GM23338 (cell line): Measurements from ENCODE around the gene LRMDA. TPM values are rescaled to one million over a fixed set of nuclear protein-coding genes. Genes with fewer than 3 reads are reported as not detected.

Experiments
- ATAC-seq: fragments of 200-7000 bp; cut with Tn5 transposase; 3 replicates; pipeline ENCODE4 v1.9.1; 2020
- DNase-seq: peaks from one replicate; pipeline ENCODE4 v3.0.0-alpha.2; 2015; ENCODE audit warnings: low spot score
- H2AFZ ChIP-seq: fragments of 200-600 bp; sonication (generic); 2 replicates; pipeline ENCODE4 v1.8.0; 2016; ENCODE audit warnings: antibody characterized with exemption, mild to moderate bottlenecking, moderate library complexity
- H3F3A ChIP-seq: fragments of 200-600 bp; sonication (generic); replicated peaks from 2 replicates; pipeline ENCODE4 v1.8.0; 2017; ENCODE audit warnings: antibody characterized with exemption, mixed run types, low read depth
- H3K27ac ChIP-seq: fragments of 200-600 bp; sonication (generic); 2 replicates; pipeline ENCODE4 v1.6.1; 2016; ENCODE audit warnings: low read depth
- H3K27me3 ChIP-seq: fragments of 200-600 bp; sonication (generic); 2 replicates; pipeline ENCODE4 v1.8.0; 2016; ENCODE audit warnings: mild to moderate bottlenecking, mixed run types, moderate library complexity; ENCODE audit not compliant: insufficient read depth
- H3K36me3 ChIP-seq: fragments of 200-600 bp; sonication (generic); 2 replicates; pipeline ENCODE4 v1.8.0; 2016; ENCODE audit warnings: mild to moderate bottlenecking; ENCODE audit not compliant: insufficient read depth
- H3K4me1 ChIP-seq: fragments of 200-600 bp; sonication (generic); 2 replicates; pipeline ENCODE4 v1.8.0; 2016; ENCODE audit warnings: mild to moderate bottlenecking, moderate library complexity; ENCODE audit not compliant: insufficient read depth
- H3K4me2 ChIP-seq: fragments of 200-600 bp; sonication (generic); 2 replicates; pipeline ENCODE4 v1.7.1; 2017; ENCODE audit warnings: mixed run types
- H3K4me3 ChIP-seq: fragments of 200-600 bp; sonication (generic); 2 replicates; pipeline ENCODE4 v1.6.1; 2016; ENCODE audit warnings: mixed run types
- H3K79me2 ChIP-seq: fragments of 200-600 bp; sonication (generic); replicated peaks from 2 replicates; pipeline ENCODE4 v1.8.0; 2017; ENCODE audit warnings: mild to moderate bottlenecking; ENCODE audit not compliant: insufficient read depth
- H3K9me2 ChIP-seq: fragments of 200-600 bp; sonication (generic); 2 replicates; pipeline ENCODE4 v1.8.0; 2017; ENCODE audit not compliant: insufficient read depth
- H4K20me1 ChIP-seq: fragments of 200-600 bp; sonication (generic); replicated peaks from 2 replicates; pipeline ENCODE4 v1.8.0; 2017; ENCODE audit warnings: mild to moderate bottlenecking; ENCODE audit not compliant: insufficient read depth
- H3K27ac Mint-ChIP-seq: 2 replicates; pipeline ENCODE4 v1.8.0; 2020; ENCODE audit warnings: inconsistent platforms, mild to moderate bottlenecking, moderate library complexity, mixed read lengths
- H3K27me3 Mint-ChIP-seq: 3 replicates; pipeline ENCODE4 v1.8.0; 2022; ENCODE audit warnings: low read depth, mild to moderate bottlenecking, moderate library complexity, mixed read lengths, inconsistent platforms; ENCODE audit not compliant: insufficient read depth, poor library complexity
- H3K36me3 Mint-ChIP-seq: 3 replicates; pipeline ENCODE4 v1.8.0; 2021; ENCODE audit warnings: low read depth, mild to moderate bottlenecking, inconsistent platforms, moderate library complexity, mixed read lengths
- H3K4me1 Mint-ChIP-seq: 3 replicates; pipeline ENCODE4 v1.8.0; 2020; ENCODE audit warnings: mild to moderate bottlenecking, inconsistent platforms, mixed read lengths
- H3K4me3 Mint-ChIP-seq: 3 replicates; pipeline ENCODE4 v1.8.0; 2021; ENCODE audit warnings: moderate library complexity, mild to moderate bottlenecking, inconsistent platforms, mixed read lengths
- H3K9me3 Mint-ChIP-seq: 3 replicates; pipeline ENCODE4 v1.8.0; 2020; ENCODE audit warnings: moderate library complexity, mild to moderate bottlenecking, inconsistent platforms, mixed read lengths
- CREB1 ChIP-seq: fragments of 250-450 bp; sonication (Bioruptor Pico); IDR thresholded peaks from 2 replicates; pipeline ENCODE4 v1.5.0; 2020; ENCODE audit warnings: low read depth, mild to moderate bottlenecking, moderate library complexity
- CTCF ChIP-seq, 2 experiments: fragments of 200-600 bp in 1 of 2; sonication (generic) in 1 of 2; conservative IDR thresholded peaks; 2 replicates each; pipeline versions ENCODE4 v1.5.1 to v1.6.1; 2016 to 2017; ENCODE audit warnings: antibody characterized with exemption in 2 of 2, low read depth in 2 of 2, mild to moderate bottlenecking in 2 of 2, moderate library complexity in 1 of 2
- EZH2 ChIP-seq: fragments of 200-600 bp; sonication (generic); IDR thresholded peaks from one replicate; pipeline ENCODE4 v1.8.0; 2017; ENCODE audit warnings: antibody characterized with exemption, mild to moderate bottlenecking, low read depth; ENCODE audit not compliant: unreplicated experiment
- EZH2phosphoT487 ChIP-seq: fragments of 200-600 bp; sonication (generic); IDR thresholded peaks from one replicate; pipeline ENCODE4 v1.8.1; 2018; ENCODE audit warnings: antibody characterized with exemption; ENCODE audit not compliant: unreplicated experiment
- JUNB ChIP-seq: IDR thresholded peaks from one replicate; pipeline ENCODE4 v1.6.1; 2016; ENCODE audit warnings: antibody characterized with exemption; ENCODE audit not compliant: unreplicated experiment
- NANOG ChIP-seq: IDR thresholded peaks from 2 replicates; pipeline ENCODE4 v1.6.1; 2016; ENCODE audit warnings: antibody characterized with exemption, borderline replicate concordance
- POLR2AphosphoS5 ChIP-seq: IDR thresholded peaks from 2 replicates; pipeline ENCODE4 v1.6.1; 2016; ENCODE audit warnings: antibody characterized with exemption, low read depth
- REST ChIP-seq: IDR thresholded peaks from one replicate; pipeline ENCODE4 v1.6.1; 2018; ENCODE audit warnings: antibody characterized with exemption; ENCODE audit not compliant: unreplicated experiment
- STAT1 ChIP-seq: IDR thresholded peaks from one replicate; pipeline ENCODE4 v1.6.1; 2016; ENCODE audit warnings: antibody characterized with exemption; ENCODE audit not compliant: unreplicated experiment
- ZNF114 ChIP-seq: fragments of 250-450 bp; sonication (Bioruptor Pico); IDR thresholded peaks from 2 replicates; pipeline ENCODE4 v1.5.0; 2020; ENCODE audit warnings: mild to moderate bottlenecking, moderate library complexity
- ZNF331 ChIP-seq: fragments of 250-450 bp; sonication (Bioruptor Pico); IDR thresholded peaks from 2 replicates; pipeline ENCODE4 v1.5.0; 2020; ENCODE audit warnings: low read depth, mild to moderate bottlenecking, moderate library complexity
- polyA plus RNA-seq: library from polyadenylated mRNA; unstranded; fragments of >200 nt; fragmentation: Nextera tagmentation; extraction: Ambion mirVana; gene quantifications from 2 replicates; pipeline ENCODE4 v1.2.1, GENCODE V29; 2016
- total RNA-seq: library from RNA; depleted of rRNA; stranded (reverse); fragments of >200 nt; shearing (Covaris generic); gene quantifications from 2 replicates; pipeline ENCODE4 v1.2.3, GENCODE V29; 2014
- TF ChIP-seq, protein P1 (sequence below): IDR thresholded peaks from 2 replicates; pipeline ENCODE4 v1.6.1; 2016; ENCODE audit warnings: antibody characterized with exemption

Gene LRMDA
- total and polyA plus RNA-seq, 2 experiments from 2014 or later: 0.90 to 1.8 TPM

DNA sequence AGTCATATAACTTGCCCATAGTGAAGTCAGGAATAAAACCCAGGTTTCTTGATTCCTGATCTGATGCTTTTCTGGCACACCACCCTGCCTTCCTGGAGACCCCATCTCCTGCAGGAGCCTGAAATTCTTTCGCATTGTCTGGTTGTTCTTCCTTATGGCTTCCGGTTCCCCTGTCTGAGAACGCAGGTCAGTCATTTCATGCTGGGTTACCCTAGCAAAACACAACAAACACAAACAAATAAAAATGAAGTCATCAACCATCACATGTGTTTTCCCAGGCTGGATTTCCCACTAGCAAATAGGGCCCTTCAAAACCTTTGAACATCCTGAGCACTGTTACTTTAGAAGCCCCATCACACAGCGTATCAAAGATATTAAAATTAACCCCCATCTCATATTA is 569.6 kb downstream of the LRMDA start (continued):
- TF ChIP-seq POLR2AphosphoS5 (no peak), CTCF (conservative IDR thresholded peaks at IDR 0.05; ENCODE audit: low read depth in 2 of 2) (no peak)
- TF ChIP-seq, protein P1, sequence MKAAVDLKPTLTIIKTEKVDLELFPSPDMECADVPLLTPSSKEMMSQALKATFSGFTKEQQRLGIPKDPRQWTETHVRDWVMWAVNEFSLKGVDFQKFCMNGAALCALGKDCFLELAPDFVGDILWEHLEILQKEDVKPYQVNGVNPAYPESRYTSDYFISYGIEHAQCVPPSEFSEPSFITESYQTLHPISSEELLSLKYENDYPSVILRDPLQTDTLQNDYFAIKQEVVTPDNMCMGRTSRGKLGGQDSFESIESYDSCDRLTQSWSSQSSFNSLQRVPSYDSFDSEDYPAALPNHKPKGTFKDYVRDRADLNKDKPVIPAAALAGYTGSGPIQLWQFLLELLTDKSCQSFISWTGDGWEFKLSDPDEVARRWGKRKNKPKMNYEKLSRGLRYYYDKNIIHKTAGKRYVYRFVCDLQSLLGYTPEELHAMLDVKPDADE: no peak

DNA sequence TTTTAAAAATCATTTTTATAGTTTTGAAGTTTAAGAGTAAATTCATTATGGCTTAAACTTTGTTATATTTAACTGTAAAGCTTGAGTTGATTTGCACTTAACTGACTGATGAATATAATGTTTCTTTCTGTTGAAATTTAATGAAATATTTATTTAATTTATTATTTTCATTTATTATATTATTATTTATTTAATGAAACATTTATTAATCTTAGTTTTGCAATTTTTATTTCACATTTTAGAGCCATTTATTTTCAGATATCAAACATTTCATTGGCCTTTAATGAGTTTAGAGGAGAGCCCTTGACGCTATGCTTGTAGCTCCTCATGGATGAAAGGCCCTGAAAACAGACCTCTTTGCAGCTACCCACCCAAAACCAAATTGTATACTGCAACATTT is 570.0 kb downstream of the LRMDA start:
- no peak overlapping the region for H3K4me3 ChIP-seq
- no peaks in the 10 kb centered on the region for H4K20me1 ChIP-seq
- no peak overlapping the region for H3K4me2 ChIP-seq
- H3K4me3 Mint-ChIP-seq: no peak overlapping the region
- H3K27ac ChIP-seq: no peak overlapping the region
- no peaks in the 10 kb centered on the region for H3K36me3 ChIP-seq
- H3K27ac Mint-ChIP-seq: no peak overlapping the region
- no peaks in the 10 kb centered on the region for H3K36me3 Mint-ChIP-seq
- ATAC-seq (no peak), DNase-seq (no peak)
- H3K79me2 ChIP-seq: no peaks in the 10 kb centered on the region
- no peaks in the 10 kb centered on the region for H3F3A ChIP-seq
- peaks cover 15% of the 10 kb centered on the region for H3K27me3 Mint-ChIP-seq
- H3K4me1 ChIP-seq: peaks cover 21% of the 10 kb centered on the region
- no peaks in the 10 kb centered on the region; the same call in 1 of the 2 replicates for H3K9me2 ChIP-seq
- H2AFZ ChIP-seq: no peak overlapping the region
- peaks cover 23% of the 10 kb centered on the region for H3K4me1 Mint-ChIP-seq
- H3K27me3 ChIP-seq: no peaks in the 10 kb centered on the region
- no peaks in the 10 kb centered on the region; the same call in 2 of the 3 replicates for H3K9me3 Mint-ChIP-seq
- no peak for TF ChIP-seq EZH2phosphoT487
- no peak for TF ChIP-seq POLR2AphosphoS5
- TF ChIP-seq ZNF114 (CRISPR knock-in tag): no peak
- TF ChIP-seq CREB1 (CRISPR knock-in tag): no peak
- no peak for TF ChIP-seq CTCF (conservative IDR thresholded peaks at IDR 0.05; ENCODE audit: low read depth in 2 of 2)
- TF ChIP-seq REST: no peak
- TF ChIP-seq STAT1: no peak
- TF ChIP-seq NANOG: no peak
- no peak for TF ChIP-seq JUNB
- TF ChIP-seq EZH2: no peak
- TF ChIP-seq ZNF331 (CRISPR knock-in tag): no peak
- TF ChIP-seq, protein P1: no peak
